Renal cortical epithelial cell (primary cell): Measurements from ENCODE around the gene SORCS2. TPM values are rescaled to one million over a fixed set of nuclear protein-coding genes. Genes with fewer than 3 reads are reported as not detected.

ENCODE experiments used
- DNase-seq: peaks from one replicate; pipeline ENCODE4 v3.0.0-alpha.2; 2011; ENCODE audit warnings: low read depth
- total RNA-seq: library from RNA; depleted of rRNA; stranded (reverse); fragments of >200 nt; gene quantifications from 2 replicates; pipeline ENCODE4 v1.2.3, GENCODE V29; 2014

SORCS2 gene
- total RNA-seq, 1 donor from 2014 or later = 11.0 TPM

DNA sequence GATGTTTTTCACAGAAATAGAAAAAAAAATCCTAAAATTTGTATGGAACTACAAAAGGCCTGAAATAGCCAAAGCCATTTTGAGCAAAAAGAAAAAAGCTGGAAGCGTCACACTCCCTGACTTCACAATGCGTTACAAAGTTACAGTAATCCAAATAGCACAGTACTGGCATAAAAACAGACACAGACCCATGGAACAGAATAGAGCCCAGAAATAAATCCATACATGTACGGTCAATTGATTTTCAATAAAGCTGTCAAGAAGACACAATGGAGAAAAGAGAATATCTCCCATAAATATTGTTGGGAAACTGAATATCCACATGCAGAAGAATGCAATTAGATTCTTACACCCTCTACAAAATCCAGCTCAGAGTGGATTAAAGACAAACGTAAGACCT, 539.1 kb downstream of the SORCS2 start:
- DNase-seq = no peak

GRCh38 chr4:7732263-7732662, 539.9 kb downstream of the SORCS2 start:
- DNase-seq = no peak

GRCh38 chr4:7733201-7733600, 540.9 kb downstream of the SORCS2 start:
- DNase-seq = no peak

- no peak for DNase-seq
These were observed 541.7 kb downstream of the SORCS2 start for GRCh38 chr4:7733801-7734650.

DNA sequence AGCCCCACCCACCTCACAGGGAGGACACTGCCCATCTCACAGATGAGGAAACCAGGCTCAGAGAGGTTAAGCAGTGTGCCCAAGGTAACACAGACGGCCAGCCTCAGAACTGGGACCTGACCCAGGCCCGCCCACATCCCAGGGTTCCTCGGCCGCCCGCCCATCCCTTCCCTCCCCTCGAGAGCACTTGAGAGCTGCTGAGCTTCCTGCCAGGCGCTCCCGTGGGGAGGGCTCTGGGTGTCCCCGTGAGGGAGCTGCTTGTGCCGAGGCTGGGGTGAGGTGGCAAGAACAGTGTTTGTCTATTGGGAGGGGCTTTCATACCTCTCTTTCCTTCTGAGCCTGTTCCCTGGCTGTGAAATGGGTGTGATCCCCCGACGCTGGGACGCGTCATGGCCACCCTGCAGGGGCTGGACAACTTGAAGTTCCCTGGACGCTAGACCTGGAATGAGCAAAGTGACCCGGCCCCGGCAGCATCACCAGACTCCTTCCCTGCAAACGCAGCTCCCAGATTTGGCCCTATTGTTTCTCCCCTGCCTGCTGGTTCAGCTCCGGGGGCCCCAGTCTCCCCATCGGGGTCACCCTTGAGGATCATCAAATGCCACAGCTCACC, 542.4 kb downstream of the SORCS2 start:
- DNase-seq = no peak

- DNase-seq = no peak
These were observed 543.1 kb downstream of the SORCS2 start for GRCh38 chr4:7735395-7735794.

GRCh38 chr4:7735961-7736360, 543.6 kb downstream of the SORCS2 start:
- no peak for DNase-seq

- no peak for DNase-seq
These were observed 544.3 kb downstream of the SORCS2 start for GRCh38 chr4:7736436-7737267.

DNA sequence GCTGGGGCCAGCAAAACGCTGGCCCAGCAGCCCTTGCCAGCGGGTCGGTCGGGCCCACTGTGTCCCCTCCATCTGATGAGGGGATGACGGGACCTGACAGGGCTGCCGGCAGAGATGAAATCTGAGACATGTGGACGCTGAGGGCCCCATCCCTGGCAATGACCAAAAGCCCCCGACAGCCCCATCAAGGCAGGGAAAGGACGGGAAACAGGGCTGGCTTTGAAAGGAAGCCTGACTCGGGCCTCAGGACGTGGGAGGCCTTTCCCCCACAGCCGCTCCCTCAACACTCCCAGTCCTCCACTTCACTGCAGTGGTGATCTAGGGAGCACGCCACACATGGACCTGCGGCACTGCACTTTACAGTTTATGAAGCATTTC, 544.9 kb downstream of the SORCS2 start:
- DNase-seq = no peak

- DNase-seq = no peak
These were observed 545.6 kb downstream of the SORCS2 start for GRCh38 chr4:7737752-7738457.

DNA sequence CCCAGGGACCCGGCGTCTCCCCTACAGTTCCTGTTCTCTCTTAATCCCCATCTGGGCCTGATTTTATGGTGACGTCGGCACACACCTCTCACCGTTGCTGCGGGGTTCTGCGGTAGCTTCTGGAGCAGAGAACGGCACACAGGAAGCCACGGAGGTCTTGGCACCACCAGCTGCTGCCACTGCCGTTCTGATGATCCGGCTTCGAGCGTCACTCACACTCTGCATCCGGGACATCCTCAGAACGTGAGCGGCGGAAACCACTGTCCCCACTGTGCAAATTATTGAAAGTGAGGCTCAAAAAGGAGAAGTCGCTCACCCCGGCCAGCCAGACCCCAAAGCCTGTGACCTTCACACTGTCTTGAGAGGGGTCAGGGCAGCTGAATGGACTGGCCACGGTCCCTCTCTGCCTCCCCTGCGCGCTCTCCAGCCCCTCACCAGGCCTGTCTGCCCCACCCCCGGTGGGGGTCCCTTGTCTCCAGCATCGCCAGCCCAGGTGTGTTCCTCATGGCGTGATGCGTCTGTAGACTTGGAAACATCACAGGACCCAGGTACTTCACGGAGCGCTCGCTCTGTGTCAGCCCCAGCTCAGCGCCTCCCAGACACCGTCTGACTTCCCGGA, 546.2 kb downstream of the SORCS2 start:
- DNase-seq = no peak

DNA sequence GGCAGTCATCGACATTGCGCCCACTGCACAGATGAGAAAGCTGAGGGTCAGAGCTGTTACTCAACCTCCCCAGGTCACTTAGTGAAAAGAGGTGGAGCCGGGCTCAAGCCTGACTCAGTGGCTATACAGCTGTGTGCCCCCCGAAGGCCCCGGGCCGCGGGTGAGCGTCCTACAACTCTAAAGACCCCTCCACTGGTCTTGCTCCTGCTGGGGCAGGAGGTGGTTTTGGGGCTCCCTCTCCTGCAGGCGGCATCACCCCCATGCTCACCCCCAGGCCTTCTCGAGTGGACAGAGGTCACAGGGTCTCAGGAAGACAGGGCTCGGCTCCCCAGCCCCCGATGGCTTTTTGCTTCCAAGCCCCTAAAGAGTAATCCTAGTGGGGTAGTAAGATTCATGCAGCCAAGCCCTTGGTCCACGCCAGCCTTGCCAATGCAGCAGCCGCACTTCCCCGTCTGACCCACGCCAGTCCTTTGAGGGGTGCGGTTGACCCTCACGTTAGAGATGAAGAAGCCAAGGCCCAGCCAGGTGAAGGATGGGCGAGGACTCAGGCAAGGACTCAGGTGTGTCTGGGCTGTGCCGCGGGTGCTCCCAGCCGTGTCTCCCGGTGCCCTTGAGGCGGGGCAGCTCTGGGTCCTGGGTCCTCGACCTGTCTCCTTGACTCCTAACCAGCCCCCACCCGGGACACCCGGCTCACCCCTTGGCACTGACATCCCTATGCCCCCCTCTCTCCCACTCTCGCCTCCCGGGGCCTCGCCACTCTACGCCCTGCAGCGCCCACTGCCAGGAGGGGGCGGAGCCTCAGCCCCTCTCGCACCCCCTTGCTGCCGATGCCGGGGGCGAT, 547.0 kb downstream of the SORCS2 start:
- no peak for DNase-seq

- no peak for DNase-seq
These were observed 547.9 kb downstream of the SORCS2 start for GRCh38 chr4:7739918-7740865.

DNA sequence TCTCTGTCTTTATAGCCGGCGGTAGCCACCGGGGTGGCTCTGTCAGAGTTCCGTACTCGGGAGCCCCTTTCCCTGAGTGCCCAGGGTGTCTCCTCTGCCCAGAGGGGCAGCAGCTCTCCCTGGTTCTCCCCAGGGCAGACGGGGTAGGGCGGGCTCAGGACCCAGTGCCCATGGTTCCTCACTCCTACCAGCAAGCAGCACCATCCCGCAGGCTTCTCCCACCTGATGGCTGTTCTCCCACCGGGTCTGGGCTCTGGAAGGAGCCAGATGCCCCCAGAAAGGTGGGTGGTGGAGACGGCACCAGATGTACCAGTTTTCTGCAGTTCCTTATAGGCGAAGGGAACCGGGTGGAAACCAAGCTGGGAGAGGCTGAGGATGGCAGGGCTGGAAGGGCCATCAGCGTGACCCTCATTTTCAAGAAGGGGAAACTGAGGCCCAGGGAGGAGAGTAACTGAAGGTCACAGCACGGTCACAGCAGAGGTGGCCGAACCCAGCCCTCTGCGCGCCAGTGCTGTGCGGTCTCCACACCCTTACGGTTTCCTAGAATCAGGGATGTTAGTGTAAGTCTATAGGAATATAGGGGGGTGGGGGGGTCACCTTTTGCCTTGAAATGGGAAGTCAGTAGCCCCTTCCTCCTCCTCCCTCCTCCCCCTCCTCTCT, 548.7 kb downstream of the SORCS2 start:
- DNase-seq = no peak

DNA sequence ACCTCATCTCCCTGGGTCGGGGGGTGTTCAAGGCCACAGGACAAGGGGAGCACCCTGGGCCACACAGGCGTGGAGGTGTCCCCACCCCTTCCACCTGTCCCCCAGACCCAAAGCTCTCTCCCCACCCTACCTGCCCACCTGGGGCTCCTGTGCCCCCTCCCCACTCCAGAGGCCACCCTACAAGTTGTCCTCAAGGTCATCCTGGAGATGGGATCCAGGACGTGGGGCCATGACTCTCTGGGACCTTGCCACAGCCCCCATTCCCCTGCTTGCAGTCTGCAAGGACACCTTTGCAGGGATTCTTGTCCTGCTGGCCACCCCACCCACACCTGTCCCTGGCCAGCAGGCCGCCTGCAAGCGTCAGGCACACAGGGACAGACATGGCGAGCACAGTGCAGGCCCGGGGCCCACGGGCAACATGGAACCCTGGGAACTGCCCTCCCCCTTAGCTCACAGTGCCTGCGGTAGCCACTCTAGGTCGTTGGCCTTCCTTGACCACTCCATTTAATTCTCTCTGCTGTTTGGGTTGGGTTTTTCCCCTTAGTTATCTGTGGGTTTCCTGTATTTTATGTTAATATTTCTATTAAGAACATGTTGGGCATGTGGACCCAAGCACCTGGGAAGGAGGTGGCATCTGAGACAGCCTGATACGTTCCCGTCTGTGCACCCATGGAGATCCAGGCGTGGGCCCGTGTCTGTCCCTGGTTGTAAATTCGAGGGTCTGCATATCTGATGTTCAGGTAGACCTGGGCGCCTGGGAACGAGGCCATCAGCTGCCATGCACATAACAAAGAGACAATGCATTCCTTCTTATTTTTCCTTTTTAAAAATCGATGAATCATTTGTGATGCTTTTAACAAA, 549.8 kb downstream of the SORCS2 start:
- no peak for DNase-seq

DNA sequence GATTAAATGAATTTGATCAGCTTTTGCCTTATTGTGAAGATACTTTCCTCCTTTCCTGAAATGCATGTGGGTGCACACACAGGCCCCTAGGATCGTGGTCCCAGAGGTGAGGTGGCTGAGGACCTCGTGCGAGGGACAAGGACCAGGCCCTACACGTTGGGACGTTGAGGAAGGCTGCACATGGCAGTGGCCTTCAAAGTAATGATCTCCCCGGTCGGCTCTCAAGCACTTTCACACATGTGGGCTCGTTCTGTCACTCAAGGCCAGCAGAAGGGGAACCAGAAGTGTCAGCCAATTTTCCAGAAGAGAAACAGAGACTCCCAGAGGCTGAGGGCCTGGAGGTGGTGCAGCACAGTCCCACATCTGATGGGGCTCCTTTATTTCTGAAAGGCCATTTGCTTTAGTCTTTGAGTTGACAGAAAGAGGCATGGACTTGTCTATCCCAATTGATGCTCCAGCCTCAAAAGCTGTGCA, 550.5 kb downstream of the SORCS2 start:
- DNase-seq = no peak

GRCh38 chr4:7744142-7744804, 551.9 kb downstream of the SORCS2 start:
- DNase-seq = no peak
